ENCODE measurements around the gene NAPB.

DNA sequence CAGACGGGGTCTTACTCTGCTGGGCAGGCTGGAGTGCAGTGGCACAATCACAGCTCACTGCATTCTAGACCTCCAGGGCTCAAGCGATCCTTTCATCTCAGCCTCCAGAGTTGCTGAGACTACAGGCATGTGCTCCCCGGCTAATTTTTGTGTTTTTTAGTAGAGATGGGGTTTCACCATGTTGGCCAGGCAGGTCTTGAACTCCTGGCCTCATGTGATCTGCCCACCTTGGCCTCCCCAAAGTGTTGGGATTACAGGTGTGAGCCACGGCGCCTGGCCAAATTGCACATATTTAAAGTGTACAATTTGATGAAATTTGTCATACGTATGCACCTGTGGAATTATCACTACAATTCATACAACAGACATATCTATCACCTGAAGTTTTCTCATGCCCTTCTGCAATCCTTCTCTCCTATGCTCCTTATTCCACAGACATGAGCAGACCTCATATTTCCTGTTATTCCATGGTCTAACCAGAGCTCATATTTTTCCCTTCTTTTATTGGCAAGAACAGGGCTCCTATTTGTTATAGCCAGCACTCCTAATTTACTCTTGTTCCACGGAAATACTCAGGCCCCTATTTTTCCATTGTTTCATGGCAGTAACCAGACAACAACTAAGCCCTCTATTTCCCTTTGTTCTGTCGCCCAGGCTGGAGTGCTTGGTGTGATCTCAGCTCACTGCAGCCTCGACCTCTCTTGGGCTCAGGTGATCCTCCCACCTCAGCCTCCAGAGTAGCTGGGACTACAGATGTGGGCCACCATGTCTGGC is 16.0 kb upstream of the NAPB start:
- TF ChIP-seq, protein P1, sequence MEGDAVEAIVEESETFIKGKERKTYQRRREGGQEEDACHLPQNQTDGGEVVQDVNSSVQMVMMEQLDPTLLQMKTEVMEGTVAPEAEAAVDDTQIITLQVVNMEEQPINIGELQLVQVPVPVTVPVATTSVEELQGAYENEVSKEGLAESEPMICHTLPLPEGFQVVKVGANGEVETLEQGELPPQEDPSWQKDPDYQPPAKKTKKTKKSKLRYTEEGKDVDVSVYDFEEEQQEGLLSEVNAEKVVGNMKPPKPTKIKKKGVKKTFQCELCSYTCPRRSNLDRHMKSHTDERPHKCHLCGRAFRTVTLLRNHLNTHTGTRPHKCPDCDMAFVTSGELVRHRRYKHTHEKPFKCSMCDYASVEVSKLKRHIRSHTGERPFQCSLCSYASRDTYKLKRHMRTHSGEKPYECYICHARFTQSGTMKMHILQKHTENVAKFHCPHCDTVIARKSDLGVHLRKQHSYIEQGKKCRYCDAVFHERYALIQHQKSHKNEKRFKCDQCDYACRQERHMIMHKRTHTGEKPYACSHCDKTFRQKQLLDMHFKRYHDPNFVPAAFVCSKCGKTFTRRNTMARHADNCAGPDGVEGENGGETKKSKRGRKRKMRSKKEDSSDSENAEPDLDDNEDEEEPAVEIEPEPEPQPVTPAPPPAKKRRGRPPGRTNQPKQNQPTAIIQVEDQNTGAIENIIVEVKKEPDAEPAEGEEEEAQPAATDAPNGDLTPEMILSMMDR (IDR thresholded peaks at IDR 0.05): no peak
- TF ChIP-seq ESRRA (IDR thresholded peaks at IDR 0.05; ENCODE audit: borderline replicate concordance, low read length): no peak
- no peak for TF ChIP-seq NR3C1 (IDR thresholded peaks at IDR 0.05)
- TF ChIP-seq, protein P2, sequence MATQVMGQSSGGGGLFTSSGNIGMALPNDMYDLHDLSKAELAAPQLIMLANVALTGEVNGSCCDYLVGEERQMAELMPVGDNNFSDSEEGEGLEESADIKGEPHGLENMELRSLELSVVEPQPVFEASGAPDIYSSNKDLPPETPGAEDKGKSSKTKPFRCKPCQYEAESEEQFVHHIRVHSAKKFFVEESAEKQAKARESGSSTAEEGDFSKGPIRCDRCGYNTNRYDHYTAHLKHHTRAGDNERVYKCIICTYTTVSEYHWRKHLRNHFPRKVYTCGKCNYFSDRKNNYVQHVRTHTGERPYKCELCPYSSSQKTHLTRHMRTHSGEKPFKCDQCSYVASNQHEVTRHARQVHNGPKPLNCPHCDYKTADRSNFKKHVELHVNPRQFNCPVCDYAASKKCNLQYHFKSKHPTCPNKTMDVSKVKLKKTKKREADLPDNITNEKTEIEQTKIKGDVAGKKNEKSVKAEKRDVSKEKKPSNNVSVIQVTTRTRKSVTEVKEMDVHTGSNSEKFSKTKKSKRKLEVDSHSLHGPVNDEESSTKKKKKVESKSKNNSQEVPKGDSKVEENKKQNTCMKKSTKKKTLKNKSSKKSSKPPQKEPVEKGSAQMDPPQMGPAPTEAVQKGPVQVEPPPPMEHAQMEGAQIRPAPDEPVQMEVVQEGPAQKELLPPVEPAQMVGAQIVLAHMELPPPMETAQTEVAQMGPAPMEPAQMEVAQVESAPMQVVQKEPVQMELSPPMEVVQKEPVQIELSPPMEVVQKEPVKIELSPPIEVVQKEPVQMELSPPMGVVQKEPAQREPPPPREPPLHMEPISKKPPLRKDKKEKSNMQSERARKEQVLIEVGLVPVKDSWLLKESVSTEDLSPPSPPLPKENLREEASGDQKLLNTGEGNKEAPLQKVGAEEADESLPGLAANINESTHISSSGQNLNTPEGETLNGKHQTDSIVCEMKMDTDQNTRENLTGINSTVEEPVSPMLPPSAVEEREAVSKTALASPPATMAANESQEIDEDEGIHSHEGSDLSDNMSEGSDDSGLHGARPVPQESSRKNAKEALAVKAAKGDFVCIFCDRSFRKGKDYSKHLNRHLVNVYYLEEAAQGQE (IDR thresholded peaks at IDR 0.05): no peak
- TF ChIP-seq RFX5 (IDR thresholded peaks at IDR 0.05): no peak
- no peak for TF ChIP-seq CHD4 (IDR thresholded peaks at IDR 0.05; ENCODE audit: borderline replicate concordance)
- TF ChIP-seq RAD21 (conservative IDR thresholded peaks at IDR 0.05 in 1 of 2, IDR thresholded peaks at IDR 0.05 in 1 of 2): no peak
- TF ChIP-seq RCOR1 (IDR thresholded peaks at IDR 0.05; ENCODE audit: low read depth, low read length): no peak
- no peak for TF ChIP-seq MYC (IDR thresholded peaks at IDR 0.05; ENCODE audit: borderline replicate concordance, low read length)
- TF ChIP-seq GATA3 (IDR thresholded peaks at IDR 0.05; ENCODE audit: borderline replicate concordance): no peak
- no peak for TF ChIP-seq CEBPB (IDR thresholded peaks at IDR 0.05)

Data from A549 (cell line).